Pancreas (tissue), 10 donors: ENCODE results near the gene GBP1. TPM values are rescaled to one million over a fixed set of nuclear protein-coding genes. Genes with fewer than 3 reads are reported as not detected.

Source experiments
- ATAC-seq, 4 donors: fragments of 200-7000 bp; cut with Tn5 transposase; one replicate each; pipeline versions ENCODE4 v1.8.0 to v1.9.1; 2020; ENCODE audit warnings: mild to moderate bottlenecking in 4 of 4, moderate library complexity in 4 of 4
- DNase-seq, 6 donors: peaks; one replicate each; pipeline ENCODE4 v3.0.0-alpha.2; 2020
- FAIRE-seq: peaks from 2 replicates; lab custom pipeline; 2012; peaks lifted over from hg19 to GRCh38; lab: Jason Lieb, UNC
- H3K27ac ChIP-seq, 4 donors: fragments of 200-600 bp; sonication (generic); 1 replicate in 3 of 4; 2 replicates in 1 of 4; pipeline versions ENCODE4 v1.5.0 to v1.8.0; 2020
- H3K27me3 ChIP-seq, 4 donors: fragments of 200-600 bp; one replicate each; pipeline ENCODE4 v1.8.0; 2021
- H3K36me3 ChIP-seq, 3 donors: fragments of 200-600 bp; sonication (generic) in 1 of 3; one replicate each; pipeline versions ENCODE4 v1.5.0 to v1.8.0; 2020 to 2021
- H3K4me1 ChIP-seq, 3 donors: fragments of 200-600 bp; one replicate each; pipeline ENCODE4 v1.8.0; 2021
- H3K4me3 ChIP-seq, 4 donors: fragments of 200-600 bp; sonication (generic) in 2 of 4; one replicate each; pipeline versions ENCODE4 v1.5.0 to v1.8.0; 2020 to 2021
- H3K9me3 ChIP-seq, 4 donors: fragments of 200-600 bp; one replicate each; pipeline ENCODE4 v1.8.0; 2021
- WGBS, 2 donors: extraction: QIAGEN DNeasy Blood & Tissue Kit; methylation state at CpG; one replicate each; pipeline ENCODE4 v1.1.7; 2013; 5-methylcytosine and 5-hydroxymethylcytosine counted together
- intact Hi-C, 3 donors: fragments of 100-400 bp; cut with DNase I; formaldehyde crosslinking; loops; one replicate each; pipeline versions ENCODE4 v1.11.1 to v1.14.2; 2022
- polyA plus RNA-seq, 2 donors: library from polyadenylated mRNA; stranded (reverse); fragments of 200-250 nt; gene quantifications; one replicate each; pipeline ENCODE4 v1.2.3, GENCODE V29; 2013
- total RNA-seq, 6 donors: library from RNA; stranded (reverse); fragmentation: NEBNext Ultra II Directional in 4 of 6; extraction: Animal tissue kit (Norgen Biotek cat#: 25700) in 4 of 6; gene quantifications; one replicate each; pipeline versions ENCODE4 v1.2.1 to v1.2.4, GENCODE V29; 2021 to 2023
- TF ChIP-seq, protein P1 (sequence below), 4 donors: fragments of 200-600 bp; sonication (generic) in 3 of 4; IDR thresholded peaks; one replicate each; pipeline versions ENCODE4 v1.5.0 to v1.8.0; 2021; ENCODE audit warnings: antibody characterized with exemption in 4 of 4
- donor health status: healthy with polysubstance abuse.
- donor health status: DM: no; HTN: no; CAD: no; lungs with moderate emphysema.
- donor health status: DM: no; HTN: no; CAD: no.
- donor health status: control.
- donor health status: control.
- donor health status: Bipolar disorder and iron deficiency.
- donor health status: DM: yes; HTN: yes; CAD: no.
- donor health status: DM: no; HTN: no; CAD: no.
- donor health status: DM: no; HTN: no; CAD: no.
- donor health status: DM: yes; HTN: yes; CAD: no.

GBP1 gene
- total and polyA plus RNA-seq, 8 donors = 1.3 to 8.5 (median 3.6) TPM

DNA sequence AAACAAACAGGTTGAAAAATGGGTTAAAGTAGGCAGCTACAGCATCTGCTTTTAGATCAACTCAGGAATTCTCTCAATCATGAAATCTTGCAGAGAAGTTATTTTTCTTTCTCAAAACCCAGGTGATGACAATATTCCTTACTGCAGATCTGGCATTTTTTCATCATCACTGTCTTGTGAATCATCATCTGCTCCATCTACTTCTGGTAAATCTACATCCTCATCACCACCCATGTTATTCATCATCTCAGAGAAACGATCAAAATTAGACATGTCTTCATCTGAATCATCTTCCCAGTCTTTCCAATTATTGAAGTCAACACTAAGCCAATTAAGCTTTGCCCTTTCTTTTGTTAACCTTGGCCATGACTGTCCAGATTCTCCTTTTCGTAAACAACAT is 39.1 kb upstream of the GBP1 start:
- Histone ChIP-seq H3K27ac (no peak overlapping the region), H3K36me3 (no peaks in the 10 kb centered on the region), H3K9me3 (no peaks in the 10 kb centered on the region), H3K4me1 (no peaks in the 10 kb centered on the region), H3K4me3 (no peak overlapping the region), H3K27me3 (no peaks in the 10 kb centered on the region)
- FAIRE-seq = no peak
- no peak for DNase-seq
- intact Hi-C loops = no loop called here
- WGBS, 2 donors = 71 to 80% methylated on average over 2 of the region's 2 CpGs
- ATAC-seq = no peak
- TF ChIP-seq, protein P1, sequence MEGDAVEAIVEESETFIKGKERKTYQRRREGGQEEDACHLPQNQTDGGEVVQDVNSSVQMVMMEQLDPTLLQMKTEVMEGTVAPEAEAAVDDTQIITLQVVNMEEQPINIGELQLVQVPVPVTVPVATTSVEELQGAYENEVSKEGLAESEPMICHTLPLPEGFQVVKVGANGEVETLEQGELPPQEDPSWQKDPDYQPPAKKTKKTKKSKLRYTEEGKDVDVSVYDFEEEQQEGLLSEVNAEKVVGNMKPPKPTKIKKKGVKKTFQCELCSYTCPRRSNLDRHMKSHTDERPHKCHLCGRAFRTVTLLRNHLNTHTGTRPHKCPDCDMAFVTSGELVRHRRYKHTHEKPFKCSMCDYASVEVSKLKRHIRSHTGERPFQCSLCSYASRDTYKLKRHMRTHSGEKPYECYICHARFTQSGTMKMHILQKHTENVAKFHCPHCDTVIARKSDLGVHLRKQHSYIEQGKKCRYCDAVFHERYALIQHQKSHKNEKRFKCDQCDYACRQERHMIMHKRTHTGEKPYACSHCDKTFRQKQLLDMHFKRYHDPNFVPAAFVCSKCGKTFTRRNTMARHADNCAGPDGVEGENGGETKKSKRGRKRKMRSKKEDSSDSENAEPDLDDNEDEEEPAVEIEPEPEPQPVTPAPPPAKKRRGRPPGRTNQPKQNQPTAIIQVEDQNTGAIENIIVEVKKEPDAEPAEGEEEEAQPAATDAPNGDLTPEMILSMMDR (IDR thresholded peaks at IDR 0.05) = no peak

DNA sequence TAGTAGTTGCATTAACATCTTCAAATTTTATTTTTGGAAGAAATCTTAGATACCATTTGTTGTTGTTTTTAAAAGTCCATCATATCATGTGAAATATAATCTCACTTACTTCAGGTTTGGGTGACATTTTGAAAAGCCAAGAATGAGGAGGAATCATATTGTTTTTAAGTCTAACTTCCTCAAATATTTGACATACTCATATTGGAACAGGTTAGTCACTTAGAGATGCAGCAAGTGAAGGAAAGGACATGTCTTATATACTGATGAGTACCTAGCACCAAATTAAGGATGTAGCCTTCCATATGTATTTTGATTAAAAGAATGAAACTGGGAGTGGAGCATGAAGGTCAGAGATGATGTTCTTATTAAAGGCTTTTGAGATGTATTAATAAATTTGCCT is 37.0 kb upstream of the GBP1 start:
- H3K27ac ChIP-seq = no peak overlapping the region
- intact Hi-C loops = no loop called here
- no peak for FAIRE-seq

DNA sequence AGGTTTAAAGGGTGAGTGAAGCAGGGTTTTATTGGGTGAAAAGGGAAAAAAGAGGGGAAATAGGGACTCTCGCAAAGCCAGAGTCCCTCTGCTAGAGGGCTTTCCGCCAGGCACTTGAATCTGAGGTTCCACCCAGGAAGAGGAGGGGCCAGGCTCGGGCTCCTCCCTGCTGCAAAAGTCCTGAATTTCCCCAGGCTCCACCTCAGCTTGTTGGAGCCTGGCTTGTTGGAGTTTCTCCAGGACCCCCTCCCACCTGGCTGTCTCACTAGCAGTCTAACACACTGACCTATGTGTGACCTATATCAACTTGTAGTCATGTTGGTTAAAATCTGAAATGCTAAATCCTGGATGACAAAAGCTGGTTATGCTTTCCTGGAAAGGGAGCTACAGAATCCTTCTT is 35.4 kb upstream of the GBP1 start:
- Histone ChIP-seq H3K27me3 (no peaks in the 10 kb centered on the region), H3K4me3 (no peak overlapping the region), H3K27ac (no peak overlapping the region), H3K4me1 (no peaks in the 10 kb centered on the region), H3K9me3 (no peaks in the 10 kb centered on the region), H3K36me3 (no peaks in the 10 kb centered on the region)
- TF ChIP-seq, protein P1 (IDR thresholded peaks at IDR 0.05) = no peak
- ATAC-seq = no peak
- WGBS, 2 donors = 66 to 85% methylated on average over 3 of the region's 3 CpGs
- intact Hi-C loops = no loop called here
- FAIRE-seq = no peak
- no peak for DNase-seq

More for the DNA sequence above, 37.0 kb upstream of the GBP1 start:
- Histone ChIP-seq H3K4me1 (no peaks in the 10 kb centered on the region), H3K27me3 (no peaks in the 10 kb centered on the region), H3K36me3 (no peaks in the 10 kb centered on the region), H3K4me3 (no peak overlapping the region), H3K9me3 (no peaks in the 10 kb centered on the region)
- no peak for ATAC-seq
- TF ChIP-seq, protein P1 (IDR thresholded peaks at IDR 0.05) = no peak
- no peak for DNase-seq

DNA sequence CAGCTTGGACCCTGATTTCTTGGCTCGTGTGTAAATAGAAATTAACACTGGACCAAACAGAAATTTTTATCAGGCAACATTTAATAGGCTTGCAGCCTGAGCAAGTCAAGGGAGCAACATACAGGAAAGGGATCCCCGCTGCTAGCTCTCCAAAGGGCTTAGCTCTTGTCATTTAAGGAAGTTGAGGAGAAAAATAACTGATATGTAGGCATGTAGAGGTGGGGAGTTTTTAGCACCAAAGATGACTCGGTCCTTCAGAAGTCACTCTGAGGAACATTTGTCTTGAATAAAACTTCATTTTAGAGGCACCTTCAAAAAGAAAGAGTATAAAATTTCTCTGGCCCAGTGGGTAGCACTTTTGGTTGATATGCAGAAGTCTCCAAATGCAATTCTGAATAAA is 33.8 kb upstream of the GBP1 start:
- ATAC-seq = no peak
- TF ChIP-seq, protein P1 (IDR thresholded peaks at IDR 0.05) = no peak
- no peak for DNase-seq
- Histone ChIP-seq H3K9me3 (no peaks in the 10 kb centered on the region), H3K27ac (no peak overlapping the region), H3K4me1 (no peaks in the 10 kb centered on the region), H3K36me3 (no peaks in the 10 kb centered on the region), H3K27me3 (no peaks in the 10 kb centered on the region), H3K4me3 (no peak overlapping the region)
- intact Hi-C loops = no loop called here
- FAIRE-seq = no peak
- WGBS, 2 donors = 55 to 66% methylated on average over 3 of the region's 3 CpGs

DNA sequence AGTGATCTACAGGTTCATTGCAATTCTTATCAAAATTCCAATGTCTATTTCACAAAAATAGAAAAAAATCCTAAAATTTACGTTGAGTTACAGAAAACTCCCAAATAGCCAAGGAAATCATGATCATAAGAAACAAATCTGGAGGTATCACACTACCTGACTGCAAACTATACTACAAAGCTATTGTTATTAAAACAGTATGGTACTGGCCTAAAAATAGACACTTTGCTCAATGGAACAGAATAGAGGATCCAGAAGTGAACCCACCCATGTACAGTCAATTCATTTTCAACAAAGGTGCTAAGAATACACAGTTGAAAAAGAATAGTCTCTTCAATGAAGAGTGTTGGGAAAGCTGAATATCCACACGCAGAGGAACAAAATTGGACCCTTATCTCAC is 30.7 kb upstream of the GBP1 start:
- FAIRE-seq (no peak), ATAC-seq (no peak), DNase-seq (no peak)
- TF ChIP-seq, protein P1 (IDR thresholded peaks at IDR 0.05) = no peak
- Histone ChIP-seq H3K4me1 (no peaks in the 10 kb centered on the region), H3K36me3 (no peaks in the 10 kb centered on the region), H3K4me3 (no peak overlapping the region), H3K9me3 (no peaks in the 10 kb centered on the region), H3K27ac (no peak overlapping the region), H3K27me3 (no peaks in the 10 kb centered on the region)
- 66 to 76% methylated on average over 2 of the region's 2 CpGs for WGBS, 2 donors
- intact Hi-C loops = no loop called here
